GM18511 (cell line): ENCODE measurements around the gene TBC1D9.

Source experiments
- ATAC-seq: cut with Tn5 transposase; IDR thresholded peaks from one replicate; pipeline ENCODE4 v1.9.1; 2021; ENCODE audit warnings: mild to moderate bottlenecking, moderate library complexity; ENCODE audit not compliant: unreplicated experiment

TBC1D9 gene

DNA sequence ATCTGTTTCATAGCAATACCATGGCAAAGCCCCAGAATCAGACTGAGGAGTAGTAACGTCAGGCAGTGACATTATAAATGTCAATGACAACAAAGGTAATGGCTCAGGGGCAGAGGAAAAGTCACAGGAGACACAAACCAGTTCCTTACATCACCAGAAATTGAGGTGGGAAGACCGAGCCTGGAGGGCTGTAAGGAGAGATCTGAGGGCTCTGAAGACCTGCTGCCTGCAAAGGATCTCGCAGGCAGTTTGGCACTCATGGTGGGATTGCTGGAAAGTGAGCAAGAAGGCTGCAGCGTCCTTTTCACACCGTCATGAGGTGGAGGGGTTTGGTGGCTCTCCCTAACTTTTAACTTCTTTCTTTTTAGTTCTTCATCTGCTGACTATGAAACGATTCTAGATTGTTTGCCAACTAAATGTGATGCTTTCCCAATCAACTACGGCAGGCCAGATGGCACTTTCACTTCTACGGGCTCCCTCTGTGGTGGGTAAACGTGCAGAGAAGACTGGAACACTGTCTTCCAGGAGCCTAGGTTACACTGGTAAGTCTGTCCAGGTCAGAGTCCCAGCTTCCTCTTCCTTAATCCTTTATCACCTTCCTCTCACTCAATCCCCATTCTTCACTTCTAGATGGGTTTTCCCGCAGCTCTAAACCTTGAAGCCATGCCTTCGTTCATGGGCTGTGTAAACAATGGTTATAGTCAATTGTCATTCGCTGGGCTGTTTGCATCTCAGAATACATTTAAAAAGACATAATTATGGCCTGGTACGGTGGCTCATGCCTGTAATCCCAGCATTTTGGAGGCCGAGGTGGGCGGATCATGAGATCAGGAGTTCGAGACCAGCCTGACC, 58.2 kb downstream of the TBC1D9 start:
- ATAC-seq = no peak

DNA sequence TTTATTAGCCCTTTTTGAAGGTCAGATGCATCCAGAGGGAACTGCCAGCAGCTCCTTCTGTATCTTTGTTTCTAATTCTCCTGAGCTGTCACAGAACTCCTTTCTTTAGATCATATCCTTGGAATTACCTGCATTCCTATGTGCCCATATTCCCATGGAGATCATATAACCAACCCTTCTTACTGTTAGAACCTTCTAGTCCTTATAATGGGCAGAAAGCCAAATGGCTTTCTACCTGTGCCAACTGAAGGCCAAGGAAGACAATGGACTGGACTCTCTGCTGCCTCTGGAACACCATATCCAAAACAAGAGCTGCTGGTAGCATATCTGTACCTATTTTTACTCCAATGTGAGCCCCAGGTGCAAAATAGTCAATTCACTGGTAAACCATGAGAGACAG, 60.7 kb downstream of the TBC1D9 start:
- ATAC-seq = no peak

DNA sequence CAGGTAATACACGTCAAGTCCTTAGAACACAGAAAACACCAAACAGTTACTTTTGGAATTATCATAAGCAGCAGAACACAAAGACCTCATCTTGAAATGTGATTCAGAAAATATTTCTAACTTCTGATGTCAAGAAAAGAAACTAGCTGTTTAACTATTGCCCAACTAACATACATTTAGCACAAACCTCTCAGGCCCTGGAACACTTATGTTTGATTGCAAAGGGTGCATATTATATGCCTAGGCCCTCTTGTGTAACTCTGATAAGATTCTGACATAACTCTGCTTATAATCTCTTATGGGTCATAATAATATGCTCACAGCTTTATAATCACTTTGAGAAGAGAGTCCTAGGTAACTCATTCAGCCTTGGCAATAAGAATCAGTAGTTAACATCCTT, 62.6 kb downstream of the TBC1D9 start:
- ATAC-seq = no peak

DNA sequence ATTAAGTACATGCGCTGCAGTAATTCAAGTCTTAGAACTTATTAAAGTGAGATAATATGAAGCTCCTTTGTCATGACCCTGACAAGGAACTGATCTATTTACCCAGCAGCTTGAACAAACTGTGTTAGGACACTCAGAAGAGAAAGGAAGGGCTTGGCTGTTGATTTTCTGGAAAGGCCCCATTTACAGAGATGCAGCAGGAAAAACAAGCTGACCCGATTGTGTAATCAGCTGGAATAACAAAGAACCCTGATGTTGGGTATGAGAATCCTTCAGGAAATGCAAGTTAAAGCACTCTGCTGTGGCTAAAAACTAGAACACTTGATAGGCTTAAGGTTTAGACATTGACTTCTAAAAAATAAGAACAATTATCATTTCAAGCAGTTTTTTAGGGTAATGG, 64.8 kb downstream of the TBC1D9 start:
- no peak for ATAC-seq

DNA sequence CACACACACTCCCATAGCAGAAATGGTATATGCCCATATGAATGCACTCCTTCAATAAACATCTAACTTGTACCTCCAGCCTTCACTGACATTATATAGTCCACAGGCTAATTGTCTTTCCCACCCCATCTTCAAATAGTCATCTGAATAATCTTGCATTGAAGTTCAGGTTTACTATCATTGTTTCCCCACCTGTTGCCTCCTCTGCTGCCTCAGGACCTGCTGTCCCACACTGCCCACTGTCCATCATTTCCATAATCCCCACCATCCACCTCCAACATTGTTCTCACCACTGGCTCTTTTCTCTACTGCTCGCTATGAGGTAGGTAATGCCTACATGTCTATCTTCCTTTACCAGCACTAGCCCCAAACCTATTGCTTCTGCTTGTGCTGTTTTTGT, 66.1 kb downstream of the TBC1D9 start:
- no peak for ATAC-seq

DNA sequence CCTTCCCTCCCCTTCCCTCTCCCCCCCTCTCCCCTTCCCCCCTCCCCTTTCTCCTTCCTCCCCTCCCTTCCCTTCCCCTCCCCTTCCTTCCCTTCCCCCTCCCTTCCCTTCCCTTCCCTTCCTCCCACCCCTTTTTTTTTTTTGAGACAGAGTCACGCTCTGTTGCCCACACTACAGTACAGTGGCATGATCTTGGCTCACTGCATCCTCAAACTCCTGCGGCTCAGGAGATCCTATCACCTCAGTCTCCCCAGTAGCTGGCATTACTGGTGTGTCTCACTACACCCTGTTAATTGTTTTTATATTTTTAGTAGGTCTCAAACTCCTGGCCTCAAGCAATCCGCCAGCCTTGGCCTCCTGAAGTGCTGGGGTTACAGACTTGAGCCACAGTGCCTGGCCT, 66.6 kb downstream of the TBC1D9 start:
- no peak for ATAC-seq

DNA sequence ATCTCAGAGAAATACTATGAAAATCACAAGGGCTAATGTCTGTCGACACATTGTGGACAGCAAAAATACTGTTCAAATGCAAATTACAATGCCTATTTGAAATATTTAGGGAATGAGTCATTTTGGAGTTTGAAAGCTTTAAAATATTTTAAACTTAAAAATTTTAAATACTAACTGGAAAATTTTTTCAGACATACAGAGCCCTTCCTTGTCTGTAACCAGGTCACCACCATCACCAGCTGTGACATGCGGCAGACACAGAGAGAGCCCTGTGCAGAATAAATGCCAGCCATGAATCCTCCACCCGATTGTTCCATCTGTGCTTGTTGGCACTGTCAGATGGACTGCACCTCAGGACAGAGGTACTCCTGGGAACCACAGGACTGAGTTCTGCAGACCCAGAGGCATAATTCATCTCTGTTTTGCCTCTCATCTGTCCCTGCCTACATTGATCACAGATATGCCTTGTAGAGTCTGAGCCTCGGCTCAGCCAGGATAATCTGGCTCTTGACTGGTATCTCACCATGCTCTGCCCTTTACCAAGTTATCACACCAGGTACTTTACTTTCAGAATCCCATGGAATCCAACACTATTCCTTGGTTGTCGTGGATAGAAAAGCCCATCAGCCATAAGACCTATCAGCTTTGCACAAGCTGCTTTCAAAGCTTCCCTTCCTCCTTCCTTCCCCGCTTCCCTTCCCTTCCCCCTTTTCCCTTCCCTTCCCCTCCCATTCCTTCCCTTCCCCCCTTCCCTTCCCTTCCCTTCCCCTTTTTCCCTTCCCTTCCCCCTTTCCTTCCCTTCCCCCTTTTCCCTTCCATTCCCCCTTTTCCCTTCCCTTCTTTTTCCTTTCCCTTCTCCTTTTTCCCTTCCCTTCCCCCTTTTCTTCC, 67.2 kb downstream of the TBC1D9 start:
- ATAC-seq = no peak

DNA sequence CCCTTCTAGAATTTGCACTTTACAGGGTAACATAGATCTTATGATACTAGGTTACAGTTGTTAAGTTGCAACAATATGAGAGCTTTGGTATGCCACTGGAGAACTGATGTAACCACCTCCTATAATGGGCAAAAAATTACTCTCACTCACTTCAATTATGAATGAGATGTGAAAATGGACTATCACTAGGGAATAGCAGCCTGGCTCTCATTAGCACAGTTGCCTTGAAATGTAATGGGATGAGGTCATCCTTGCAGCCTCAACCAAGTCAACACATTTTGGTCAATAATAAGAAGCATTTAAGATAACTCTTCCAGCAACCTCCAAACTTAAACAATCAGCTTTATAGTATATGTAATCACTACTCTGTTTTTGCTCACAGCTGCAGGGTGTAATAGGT, 69.4 kb downstream of the TBC1D9 start:
- no peak for ATAC-seq

DNA sequence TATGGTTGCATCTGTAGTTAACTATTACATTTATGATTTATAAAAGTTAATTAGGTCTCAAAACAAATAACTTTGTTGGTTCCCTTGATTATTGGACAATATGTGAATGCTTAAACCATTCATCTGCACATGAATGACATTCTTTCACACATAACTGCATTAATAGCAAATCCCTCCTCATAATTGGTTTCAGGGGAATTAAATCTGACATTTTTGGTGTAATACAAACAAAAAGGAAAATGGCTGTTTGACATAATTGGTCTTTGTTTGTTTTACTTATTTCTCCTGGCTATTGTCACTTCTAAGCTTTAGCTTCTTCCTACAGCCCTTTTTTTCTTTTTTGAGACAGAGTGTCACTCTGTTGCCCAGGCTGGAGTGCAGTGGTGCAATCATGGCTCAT, 71.9 kb downstream of the TBC1D9 start:
- ATAC-seq = no peak

DNA sequence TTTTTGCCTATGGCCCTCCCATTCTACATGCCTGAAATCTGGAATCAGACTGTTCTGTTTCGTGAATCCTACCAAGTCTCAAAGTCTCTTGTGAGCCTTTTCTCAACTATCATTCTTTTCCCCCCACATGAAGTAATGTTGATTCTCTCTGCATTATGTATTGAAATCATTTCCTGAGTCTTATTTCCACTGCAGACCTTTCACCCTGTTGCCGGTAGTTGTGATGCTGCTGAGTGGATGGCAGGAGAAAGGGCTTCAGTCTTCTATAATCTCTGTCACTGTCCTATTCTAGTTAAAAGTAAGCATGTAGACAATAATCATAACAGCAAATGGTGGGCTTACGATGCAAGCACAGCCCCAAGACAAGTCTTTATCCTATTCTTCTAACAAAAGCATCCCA, 75.0 kb downstream of the TBC1D9 start:
- ATAC-seq = no peak

DNA sequence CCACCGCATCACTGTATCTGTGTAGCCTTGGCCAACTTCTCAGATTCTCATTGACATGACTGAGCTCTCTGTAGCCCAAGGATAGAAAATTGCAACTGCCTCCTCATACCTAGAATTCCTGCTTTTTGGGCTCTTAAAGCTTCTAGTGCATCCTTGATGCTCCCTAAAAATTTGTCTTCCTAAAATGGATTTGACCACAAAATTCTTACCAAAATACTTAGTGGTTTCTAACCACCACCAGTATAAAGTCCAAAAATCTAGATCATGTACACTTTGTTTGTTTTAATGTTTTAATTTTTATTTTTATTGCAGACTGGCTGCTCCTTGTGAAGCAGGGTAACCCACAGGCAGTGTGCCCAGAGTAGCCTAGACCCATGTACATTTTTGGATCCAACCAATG, 75.5 kb downstream of the TBC1D9 start:
- no peak for ATAC-seq

DNA sequence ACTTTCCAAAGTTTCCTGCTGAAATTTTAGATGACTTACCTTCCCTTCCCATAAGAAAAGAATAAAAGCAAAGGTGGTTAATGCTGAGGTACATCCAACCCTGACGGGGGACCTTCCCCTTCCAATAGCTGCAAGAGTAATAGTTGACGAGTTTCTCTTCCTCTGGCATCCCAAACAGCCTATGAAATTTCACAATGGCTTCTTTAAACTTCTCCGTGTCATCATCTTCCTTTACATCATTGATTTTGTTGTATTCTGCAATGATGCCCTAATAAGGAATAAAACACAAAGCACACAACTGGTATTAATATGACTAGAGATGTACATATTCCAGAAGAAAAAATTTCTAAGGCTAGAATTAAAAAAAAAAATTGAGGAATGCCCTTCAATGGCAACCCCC, 76.6 kb downstream of the TBC1D9 start:
- ATAC-seq = no peak

DNA sequence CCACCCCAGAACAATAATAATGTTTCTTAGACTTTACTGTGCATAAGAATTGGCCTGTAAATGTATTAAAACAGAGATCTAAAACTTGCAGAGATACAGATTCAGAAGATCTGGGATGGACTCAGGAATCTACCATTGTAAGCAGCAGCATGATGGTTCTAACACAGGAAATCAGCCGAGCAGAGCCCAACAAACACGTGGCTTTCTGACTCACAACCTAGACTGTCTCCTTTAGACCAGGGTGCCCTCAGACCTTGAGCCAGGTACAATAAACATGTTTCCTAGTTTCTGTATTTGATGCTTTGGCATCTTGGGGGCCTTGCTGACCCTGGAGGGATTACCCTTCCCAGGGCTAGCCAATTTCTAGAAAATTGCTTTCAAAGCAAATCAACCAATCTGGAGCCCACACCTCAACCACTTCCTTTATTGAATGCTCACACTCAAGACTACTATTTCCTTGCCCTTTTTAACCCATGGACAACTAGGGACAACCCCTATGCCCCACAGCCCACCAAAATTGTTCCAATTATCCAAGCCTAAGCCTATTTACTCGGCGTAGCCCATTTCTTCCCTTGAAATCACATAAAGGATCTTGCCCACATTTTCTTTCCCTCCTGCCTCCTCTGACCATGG, 80.5 kb downstream of the TBC1D9 start:
- peak; percentile 57 for ATAC-seq

DNA sequence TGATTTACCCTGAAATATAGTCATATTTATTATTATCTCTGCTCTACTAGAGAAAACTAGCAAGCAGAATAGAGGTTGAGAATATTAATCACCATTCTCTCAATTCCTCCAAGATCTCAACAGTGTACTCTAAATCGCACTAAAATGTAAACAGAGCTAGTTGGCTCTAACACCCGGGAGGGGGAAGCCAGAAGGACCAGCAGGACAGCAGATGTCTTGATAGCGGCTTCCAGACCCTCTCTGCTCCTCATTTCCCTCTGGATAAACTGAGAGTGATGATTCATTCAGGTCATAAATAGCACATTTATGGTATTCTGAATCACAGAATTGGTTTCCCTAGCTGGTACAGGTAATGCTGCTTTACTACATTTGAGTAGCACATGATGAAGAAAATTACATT, 82.5 kb downstream of the TBC1D9 start:
- no peak for ATAC-seq

DNA sequence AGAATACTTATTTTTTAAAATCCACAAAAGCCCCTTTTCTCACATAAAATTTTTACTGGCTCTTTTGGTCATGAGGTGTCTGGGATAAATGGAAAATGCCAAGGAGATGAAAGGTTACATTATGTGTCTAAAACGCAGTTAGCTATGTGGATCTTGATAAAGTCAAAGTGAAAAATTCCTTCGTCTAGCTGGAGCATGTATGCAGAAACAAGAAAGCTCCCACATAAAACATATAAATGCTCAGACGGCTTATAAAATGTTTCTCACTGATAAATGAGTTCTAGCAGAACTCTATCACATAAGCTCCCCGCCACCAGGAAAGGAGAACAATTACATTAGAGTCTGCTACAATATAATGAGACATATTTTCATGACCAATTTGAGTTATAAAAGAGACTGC, 83.8 kb downstream of the TBC1D9 start:
- ATAC-seq = no peak

DNA sequence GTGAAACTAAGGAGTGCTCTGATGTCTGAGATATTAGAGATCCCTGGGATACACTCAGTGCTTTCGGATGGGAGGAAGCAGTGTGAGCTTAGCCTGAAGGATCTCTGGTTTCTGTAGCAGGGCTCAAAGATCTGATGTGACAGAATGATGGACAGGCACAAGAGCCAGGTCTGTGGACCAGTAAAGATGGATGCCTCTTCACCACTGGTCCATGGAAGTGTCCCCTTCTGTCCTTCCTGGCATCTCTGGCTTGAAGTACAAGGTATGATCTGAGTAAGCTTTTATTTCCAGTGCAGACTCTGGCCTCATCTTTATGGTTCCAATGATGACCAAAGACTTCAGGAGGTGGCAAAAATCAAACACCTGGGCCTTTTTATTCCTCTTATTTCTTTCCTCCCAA, 88.1 kb downstream of the TBC1D9 start:
- ATAC-seq = no peak

DNA sequence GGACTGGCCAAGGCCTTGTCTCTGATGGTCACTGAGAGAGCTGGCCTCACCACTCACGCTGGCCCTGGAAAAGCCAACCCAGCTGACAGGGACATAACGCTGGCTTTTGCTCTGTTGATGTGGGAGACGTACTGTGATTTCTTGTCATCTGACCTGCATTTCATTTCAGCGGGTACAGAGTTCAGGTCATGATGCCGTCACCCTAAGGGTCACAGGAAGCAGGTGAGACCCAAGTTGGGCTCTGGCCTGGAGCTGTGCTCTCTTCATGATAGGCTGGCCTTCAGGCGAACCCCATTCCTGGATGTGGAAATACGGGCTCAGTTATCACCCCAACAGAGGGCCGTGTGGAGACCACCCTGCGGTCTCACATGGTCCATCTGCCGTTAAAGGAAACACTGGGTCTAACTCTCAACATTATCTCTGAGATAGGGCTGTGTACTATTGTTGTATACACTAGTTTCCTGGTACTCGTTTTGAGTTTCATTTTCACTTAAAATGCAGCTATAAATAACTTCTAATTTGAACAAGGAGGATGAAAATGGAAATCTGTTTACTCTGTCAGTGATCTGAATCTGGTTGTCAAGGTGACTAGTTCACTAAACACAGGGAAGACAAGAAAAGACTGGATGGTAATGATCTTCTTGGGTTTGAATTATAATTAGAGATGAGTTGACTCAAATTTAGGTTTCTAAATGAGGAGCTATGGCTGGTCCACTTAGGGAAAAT, 89.1 kb downstream of the TBC1D9 start:
- no peak for ATAC-seq

DNA sequence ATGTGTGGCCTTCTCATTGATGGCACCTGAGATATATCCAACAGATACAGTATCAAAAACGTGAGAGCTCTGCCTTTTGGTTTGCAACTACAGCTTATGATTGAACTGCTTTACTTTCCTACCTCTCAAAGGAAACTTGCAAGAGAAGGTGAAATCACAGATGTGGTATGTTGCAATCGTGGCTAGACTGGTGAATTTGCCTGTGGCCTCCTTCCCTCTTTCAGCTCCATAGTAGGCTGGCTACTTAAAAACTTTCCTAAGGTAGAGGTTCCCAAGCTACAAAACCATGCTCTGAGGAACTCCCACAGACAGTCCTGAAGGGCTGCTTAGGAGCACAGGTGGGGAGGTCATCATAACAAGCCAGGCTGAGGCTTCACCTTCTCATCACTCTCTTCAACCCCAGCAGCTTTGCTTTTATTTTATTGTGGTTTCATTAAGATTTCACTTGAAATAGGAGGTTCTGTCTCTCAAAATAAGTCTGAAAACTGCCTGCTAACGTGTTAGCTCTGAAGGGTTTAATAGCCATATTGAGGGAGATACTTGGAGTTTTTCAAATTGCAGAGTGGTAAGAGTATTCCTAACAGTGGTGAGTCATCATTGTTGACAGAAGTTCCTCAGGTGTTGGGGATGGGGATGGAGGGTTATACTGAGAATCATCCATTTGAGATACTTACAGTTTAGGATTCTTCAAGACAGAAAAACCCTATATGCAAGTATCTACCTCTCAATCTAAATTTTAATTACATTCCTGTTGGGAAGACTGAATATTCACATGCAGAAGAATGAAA, 93.9 kb downstream of the TBC1D9 start:
- ATAC-seq = no peak

DNA sequence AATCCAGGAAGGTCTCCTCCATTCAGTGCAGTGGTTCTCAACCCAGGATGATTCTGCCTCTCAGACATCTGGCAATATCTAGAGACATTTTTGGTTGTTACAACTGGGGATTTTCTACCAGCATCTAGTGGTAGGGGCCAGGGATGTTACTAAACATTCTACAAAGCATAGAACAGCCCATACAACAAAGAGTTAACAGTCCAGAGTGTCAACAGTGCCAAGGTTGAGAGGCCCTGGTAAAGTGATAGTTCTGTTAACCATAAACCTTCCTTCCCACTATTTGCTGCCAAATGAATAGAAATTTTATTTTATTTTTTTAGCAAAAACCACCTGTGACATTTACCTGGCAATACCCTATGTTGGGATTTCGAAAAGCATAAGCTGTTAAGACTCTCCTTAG, 94.6 kb downstream of the TBC1D9 start:
- ATAC-seq = no peak
